Erythroblast (primary cell): Measurements from ENCODE around the gene RAP1GAP2.

Experiments used
- GATA1 ChIP-seq: IDR thresholded peaks from 2 replicates; pipeline ENCODE4 v1.6.1; 2011; ENCODE audit warnings: low read depth, mild to moderate bottlenecking, control low read depth, low read length, moderate library complexity
- POLR2A ChIP-seq: IDR thresholded peaks from 2 replicates; pipeline ENCODE4 v1.6.1; 2011; ENCODE audit warnings: mild to moderate bottlenecking, low read length

- no peak for TF ChIP-seq POLR2A
- TF ChIP-seq GATA1, result no peak
These were observed 5.6 kb downstream of the RAP1GAP2 start for GRCh38 chr17:2801841-2802240.
